ENCODE results near the gene METTL24.

The METTL24 gene, protein sequence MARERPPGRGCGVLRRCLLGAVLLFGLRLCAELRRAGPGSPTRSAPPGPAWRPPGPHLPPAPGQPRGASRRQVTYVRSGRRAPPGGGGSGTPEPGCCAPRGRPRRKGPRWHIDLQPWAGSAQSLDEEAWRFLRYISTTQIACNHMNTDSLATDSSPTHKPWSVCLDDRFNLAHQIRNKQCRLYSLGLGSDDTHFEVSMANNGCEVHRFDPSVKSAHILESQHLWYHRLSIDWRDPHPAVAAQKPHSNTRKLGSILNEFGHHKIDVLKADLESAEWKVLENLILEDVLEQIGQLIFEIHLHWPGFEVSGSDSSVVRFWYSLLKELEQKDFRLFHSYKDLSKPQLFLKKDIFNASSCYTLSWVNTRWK

DNA sequence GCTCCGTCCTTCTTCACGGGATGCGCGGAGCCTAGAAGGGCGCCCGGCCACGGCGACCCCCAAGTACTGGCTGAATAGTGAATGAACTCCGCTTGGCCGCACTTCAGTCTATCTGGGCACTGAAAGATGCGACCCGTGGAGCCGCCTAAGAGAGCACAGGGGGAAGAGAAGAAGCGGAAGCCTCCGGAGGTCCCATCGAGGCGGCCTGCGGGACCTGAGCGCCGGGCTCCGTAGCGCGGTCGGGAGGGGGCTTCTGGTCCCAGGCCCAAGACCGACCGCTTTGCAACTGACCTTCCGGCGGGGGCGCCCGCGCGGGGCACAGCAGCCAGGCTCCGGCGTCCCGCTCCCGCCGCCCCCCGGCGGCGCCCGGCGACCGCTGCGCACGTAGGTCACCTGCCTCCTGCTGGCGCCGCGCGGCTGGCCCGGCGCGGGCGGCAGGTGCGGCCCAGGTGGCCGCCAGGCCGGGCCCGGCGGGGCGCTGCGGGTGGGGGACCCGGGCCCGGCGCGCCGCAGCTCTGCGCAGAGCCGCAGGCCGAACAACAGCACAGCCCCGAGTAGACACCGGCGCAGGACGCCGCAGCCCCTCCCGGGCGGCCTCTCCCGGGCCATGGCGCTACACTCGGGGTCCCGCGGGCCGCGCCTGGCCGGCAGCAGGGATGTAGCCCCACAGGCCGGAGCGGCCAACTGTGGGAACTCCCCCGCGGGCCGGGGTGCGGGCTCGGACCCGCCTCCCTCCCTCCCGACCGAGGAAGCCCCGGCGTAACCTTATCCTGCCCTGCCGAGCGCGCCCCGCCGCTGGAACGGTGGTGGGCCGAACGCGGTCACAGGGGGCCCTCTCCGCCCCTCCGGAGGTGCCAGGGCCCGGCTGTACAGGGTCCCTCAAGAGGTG is at the start of gene METTL24:
TSS of gene METTL24 (minus strand) at position 686 of the 889 bp plus-strand sequence. CDS start at position 609, 77 bp downstream.
- DNase-seq: no peak

DNA sequence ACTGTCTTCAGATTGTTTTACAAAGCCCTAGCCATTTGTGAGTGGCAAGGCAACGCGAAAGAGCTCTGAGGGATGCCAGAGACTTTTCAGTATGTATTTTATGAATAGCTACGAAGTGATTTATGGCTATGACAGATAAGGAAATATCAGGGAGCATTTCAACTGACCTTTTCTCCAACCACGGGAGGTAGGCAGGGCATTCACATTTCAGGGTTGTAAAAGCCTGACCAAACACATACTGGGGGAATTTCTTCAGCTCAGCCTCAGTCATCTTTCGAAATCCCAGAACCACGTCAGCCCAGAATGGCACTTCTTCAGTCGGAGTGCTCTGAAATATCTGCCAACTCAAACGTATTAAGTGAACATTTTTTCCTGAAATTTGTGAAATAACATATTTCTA is 46.5 kb upstream of the METTL24 start:
- no peak for DNase-seq

DNA sequence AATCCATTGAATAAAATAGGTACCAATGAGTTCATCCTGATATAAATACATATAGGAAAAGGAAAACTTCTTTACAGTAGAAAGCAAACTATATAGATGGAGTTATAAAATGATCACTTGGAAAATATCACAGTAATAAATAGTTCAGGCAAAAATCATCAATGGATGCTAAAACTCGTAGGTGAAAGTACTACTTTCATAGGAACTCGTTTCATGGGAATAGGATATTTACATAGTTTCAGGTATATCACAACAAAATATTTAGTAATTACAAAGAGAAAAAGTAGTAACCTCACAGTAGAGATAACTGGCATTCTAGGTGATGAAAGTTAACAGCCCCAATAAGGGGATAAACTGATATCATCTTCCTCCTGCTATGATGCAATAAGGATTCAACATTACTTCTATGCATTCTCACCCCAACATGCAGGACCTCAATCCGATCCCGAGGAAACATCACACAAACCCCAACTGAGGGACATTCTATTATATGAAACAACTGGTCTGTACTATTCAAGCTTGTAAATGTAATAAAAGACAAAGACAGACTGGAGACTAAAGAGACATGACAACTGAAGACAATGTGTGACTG is 43.5 kb upstream of the METTL24 start:
- DNase-seq: no peak

DNA sequence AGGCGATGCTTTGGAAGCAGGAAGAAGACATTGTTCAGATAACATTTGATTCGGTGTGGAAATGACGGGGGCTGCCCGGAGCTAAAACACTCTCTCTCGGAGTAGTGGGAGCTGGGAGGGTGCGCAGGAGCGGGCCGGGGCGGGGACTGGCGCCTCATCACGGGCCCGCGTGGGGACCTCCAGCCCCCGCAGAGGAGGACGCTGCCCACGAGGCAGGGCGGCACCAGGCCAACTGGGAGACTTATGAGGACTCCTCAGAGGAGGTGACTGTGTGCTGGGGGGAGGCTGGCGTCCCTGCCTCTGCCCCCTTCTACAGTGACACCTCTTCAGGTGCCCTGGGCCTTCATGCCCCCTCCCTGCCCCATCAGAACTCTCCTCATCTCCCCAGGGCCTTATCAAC is 42.1 kb upstream of the METTL24 start:
- DNase-seq: no peak

DNA sequence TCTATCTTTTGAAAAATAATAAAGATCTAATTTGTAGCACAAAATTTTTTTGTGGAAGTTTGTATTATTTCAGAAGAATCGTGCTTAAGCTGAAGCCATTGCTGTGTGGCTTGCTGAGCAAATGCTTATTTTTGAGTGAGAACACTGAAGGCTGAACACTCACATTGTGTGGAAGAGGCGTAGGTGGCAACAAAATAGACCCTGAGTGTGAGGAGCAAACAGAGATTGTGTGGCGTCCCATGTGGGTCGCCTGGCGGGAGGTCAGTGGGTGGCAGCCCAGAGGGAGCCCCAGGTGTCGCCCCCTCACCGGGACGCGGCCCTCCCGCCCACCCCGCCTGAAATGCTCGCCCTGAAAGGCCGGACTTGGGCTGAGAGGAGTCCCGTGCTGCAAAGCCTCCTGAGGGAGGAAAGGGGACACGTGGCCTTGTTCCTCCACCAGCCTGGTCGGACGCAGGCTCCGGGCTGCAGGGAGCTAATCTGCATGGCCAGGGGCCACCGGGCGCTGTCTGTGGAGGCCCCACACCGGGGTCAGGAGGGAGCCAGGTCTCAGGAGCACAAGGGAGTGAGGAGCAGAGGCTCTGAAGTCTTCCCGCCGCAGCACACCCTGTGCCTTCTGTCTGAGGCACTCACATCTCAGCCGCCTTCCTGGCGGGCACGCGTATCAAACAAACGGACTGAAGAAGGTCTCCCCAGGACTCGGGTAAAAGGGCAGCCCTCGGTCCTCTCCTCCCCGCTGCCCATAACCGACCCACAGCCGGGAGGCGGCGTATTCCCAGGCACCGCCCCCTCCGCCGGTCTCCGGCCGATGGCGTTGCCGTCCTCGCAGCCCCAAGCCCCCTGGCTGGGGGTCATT is 41.3 kb upstream of the METTL24 start:
- no peak for DNase-seq

DNA sequence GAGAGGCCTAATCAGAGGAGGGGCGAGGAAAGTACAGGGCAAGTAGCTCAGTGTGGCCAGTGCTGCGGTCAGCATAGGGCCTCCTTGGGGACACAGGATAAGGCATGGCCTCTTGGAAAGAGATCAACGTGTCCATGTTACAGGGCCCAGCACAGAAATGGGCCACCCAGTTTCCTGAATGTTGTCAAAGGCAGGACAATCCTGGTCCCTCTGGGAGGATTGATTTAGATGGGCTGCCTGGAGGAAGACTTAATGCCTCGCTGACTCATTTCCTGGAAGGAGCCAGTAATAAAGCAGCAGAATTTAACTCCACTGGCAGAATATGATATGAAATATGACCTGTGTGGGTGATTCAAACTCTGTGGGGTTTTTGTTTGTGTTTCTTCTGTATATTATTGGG is 40.6 kb upstream of the METTL24 start:
- no peak for DNase-seq

DNA sequence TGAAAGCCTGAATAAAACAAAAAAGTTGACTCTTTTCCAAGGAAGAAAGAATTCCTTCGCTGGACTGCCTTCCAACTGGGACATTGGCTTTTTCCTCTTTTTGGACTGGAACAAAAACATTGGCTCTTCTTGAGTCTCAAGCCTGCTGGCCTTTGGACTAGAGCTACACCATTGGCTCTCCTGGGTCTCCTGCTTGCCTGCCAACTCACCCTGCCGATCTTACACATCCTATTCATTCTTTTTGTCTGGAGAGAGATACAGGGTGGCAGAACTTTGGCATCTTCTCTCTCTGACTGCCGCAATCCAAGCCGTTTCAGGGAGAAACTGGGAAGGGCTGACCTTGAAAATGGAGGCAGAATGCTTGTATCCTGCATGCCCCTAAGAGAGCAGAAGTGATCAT is 37.1 kb upstream of the METTL24 start:
- DNase-seq: no peak

DNA sequence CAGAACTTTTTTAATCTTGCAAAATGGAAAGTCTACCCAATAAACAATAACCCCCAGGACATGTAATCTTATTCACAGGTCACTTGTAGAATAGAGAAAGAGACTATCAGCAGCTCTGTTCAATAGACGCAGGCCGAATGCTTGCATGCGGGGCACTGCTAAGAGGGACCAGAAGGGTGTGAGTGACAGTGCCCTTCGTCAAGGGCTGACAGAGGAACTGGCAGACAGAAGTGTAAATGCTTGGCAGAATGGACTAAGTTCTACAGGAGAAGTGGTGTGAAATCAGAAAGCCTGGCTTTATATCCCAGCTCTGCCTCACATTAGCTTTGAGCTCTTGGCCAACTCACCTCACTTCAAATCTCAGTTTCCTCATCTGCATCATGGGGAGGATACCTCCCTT is 36.3 kb upstream of the METTL24 start:
- DNase-seq: no peak

DNA sequence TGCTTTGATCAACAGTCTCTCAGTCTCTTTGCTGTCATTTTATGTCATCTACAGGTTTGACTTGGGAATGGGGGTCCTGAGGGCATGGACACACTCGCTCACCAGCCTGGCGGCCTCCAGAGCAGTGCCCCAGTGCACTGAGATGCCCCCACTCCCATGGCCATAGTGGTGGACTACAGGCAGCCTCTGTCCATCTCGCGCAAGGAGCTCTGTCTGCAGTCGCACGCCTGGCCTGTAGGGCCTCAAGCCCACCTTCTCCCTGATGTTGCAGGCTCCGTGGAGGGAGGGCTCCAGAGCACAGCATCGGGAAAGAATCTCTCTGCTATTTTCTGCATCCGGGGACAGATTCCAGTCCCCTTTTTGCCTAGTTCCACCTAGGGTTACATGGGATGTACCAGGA is 34.6 kb upstream of the METTL24 start:
- DNase-seq: no peak

DNA sequence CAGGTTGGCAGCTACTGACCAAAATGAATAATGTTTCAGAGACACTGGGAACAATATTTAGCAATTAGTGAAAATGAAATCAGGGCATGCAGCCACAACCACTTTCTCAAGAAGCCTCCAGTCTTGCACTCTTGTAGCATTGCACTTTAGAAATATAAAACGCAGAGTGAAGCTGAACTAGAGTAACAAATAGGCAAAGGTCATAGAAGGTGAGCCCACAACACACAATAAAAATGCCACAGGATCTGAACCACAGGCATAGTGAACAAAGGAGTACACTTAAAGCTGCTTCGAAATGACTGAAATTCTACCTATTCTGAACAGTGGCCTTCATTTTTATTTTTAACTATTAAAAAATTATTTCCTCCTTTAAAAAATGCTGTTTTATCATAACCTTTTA is 32.3 kb upstream of the METTL24 start:
- DNase-seq: no peak

DNA sequence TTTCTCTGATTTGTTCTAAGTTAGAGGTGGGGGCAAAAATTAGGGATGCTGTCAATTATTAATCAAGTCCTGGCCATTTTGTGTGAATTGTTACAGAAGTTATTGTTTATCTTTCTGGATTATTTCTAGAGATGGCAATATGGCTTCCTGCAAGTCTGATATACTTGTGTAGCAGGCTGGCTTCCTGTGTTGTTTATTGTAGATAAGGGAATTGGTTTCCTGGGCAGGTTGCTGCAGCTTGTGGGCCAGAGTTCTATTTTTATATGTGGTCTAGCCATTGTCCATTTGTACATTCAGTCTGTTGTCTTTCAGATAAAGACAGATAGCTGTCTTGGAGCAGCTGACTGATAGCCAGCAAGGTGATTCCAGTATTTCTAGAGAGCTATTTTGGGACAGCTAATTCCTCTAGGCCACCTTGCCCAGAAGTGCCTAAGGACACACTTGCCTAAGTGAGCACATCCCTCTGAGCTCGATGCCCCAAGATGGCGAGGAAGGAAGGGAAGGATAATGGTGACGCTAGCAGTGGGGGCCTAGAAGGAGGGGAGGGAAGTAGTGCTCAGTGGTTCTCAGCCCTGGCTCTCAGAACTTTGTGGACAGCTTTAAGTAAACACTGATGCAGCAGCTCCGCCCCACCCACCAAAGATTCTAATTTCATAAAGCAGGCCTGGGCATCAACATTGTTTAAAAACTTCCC is 31.7 kb upstream of the METTL24 start:
- no peak for DNase-seq

DNA sequence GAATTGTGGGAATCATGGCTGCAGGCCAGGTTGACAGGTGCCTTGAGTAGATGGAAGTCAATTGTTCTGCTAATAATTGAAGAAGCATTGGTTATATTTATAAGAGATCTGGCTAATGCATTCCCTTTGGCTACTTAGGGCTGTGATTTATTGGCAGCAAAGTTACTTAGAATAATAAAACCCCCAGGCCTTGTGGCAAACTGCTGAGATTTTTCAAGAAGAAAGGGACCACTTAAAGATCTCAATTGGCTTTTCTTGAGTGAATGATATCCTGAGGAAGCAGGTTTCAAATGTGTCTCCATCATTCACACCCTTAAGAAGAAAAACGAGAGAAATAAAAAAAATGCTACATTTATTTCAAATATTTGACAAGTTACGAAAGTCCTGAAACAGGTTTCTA is 29.8 kb upstream of the METTL24 start:
- no peak for DNase-seq

DNA sequence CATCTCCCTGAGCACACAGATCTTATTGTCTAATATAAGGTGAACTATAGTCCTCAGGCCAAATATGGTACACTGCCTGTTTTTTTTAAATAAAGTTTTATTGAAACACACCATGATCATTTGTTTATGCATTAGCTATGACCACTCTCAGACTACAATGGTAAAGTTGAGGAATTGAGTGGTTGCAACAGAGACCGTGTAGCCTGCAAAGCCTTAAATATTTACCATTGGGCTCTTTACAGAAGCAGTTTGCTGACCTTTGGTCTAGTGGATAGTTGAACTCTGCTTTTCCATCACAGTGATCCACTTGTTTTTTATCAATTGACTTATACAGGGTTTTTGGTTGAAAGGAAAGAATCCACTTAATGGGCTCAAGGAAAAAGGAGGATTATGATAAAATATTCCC is 27.3 kb upstream of the METTL24 start:
- no peak for DNase-seq

DNA sequence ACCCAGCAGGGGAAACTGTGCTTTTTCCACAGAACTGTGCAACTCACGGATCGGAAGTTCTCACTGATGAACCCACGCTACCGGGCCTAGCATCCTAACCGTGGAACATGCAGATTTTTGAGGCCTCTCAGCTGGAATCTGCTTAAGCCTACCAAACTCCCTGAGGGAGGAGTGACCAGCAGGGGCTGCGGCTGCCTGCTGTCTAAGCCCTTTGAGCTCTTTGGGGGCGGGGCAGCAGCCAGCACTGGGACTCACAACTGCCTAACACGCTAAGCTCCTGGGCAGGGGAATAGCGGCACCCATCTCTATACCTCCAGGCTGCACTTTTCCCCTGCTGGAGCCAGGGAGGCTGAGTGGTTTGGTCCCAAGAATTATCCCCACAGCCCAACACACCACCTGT is 20.4 kb upstream of the METTL24 start:
- no peak for DNase-seq

DNA sequence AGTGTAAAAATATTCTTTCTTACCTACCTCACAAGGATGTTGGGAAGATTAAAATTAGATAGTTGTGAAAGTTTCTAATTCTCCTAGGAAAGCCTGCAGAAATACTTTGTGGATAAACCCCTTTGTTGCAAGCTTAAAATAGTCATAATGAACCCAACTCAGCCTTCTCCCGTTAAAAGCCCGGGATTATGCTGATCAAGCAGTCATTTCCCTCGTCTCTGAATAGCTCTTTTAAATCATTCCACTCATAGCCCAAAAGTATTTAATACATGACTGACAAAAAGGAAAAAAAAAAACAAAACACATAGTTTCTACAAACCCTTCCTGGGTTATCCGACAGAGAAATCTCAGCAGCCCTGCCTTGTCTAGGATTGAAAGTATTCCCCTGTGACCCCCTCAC is 10.9 kb upstream of the METTL24 start:
- no peak for DNase-seq

DNA sequence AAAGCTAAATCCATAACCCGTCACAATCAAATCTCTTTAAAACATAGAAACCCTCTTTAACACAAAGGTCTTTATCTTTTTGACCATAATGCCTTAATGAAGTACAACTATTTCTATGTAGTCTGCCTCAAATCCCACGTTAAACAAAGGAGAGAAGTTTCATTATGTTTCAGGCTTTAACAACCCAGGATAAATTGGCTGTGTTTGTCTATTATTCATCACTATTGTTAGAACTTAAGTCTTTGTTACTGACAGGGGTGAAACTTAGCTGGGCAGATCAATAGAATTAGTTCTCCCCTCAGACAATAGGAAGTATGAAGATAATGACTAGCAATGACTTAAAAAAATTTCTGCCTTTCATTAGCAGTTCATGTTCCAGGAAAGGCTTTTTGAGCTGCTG is 10.1 kb upstream of the METTL24 start:
- DNase-seq: no peak

DNA sequence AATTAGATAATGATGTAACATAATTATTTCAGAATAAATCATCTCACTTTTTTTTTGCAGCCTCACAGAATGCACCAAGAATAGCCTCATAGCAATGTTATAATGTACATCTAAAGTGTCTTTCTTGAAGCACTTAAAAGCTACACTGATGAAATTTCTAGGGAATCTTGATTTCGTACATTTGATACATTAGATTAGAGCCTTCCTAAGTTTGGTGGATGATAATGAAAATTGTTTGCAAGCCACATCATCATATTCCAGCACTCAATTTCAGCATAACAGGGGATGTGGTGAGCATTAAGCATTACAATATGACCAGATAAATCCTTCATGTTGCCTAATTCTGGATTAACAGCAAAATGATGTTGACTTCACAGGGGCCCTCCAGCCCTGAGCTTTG is 9.7 kb upstream of the METTL24 start:
- no peak for DNase-seq

DNA sequence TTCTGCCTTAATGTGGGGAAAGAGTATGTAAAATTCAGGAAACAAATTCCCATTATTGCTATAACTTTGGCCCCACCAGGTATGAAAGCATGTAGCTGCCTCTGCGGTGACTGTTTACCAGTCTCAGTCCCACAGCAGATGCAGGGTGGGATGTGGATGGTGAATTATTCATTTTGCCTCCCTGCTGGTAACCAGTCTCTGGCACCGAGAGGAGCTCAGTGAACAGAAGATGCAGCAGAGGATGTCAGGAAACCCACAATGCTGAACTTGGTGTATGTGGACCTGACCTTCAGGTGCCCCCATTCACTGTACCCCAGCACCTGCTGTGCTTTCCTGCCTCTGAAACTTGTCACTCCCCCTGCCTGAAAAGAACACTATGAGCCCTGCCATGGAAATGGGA is 8.8 kb upstream of the METTL24 start:
- no peak for DNase-seq

DNA sequence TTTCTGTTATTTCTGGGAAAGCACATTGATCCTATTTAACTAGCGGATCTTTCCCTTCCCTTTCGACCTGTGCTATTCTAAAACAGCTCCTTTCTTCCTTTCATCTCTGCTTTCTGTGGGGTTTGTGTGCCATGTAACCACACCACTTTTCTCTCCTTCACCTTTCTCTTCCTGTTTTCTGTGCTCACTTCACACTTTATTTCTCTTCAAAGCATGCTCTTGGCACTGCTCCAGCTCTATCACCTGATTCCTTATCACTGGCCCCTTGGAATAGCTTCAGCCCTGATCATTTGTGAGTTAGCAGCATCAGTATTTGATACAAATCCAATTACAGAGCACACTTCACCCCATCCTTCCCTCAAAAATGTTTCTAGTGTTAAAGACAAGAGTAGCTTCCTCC is 8.1 kb upstream of the METTL24 start:
- no peak for DNase-seq

DNA sequence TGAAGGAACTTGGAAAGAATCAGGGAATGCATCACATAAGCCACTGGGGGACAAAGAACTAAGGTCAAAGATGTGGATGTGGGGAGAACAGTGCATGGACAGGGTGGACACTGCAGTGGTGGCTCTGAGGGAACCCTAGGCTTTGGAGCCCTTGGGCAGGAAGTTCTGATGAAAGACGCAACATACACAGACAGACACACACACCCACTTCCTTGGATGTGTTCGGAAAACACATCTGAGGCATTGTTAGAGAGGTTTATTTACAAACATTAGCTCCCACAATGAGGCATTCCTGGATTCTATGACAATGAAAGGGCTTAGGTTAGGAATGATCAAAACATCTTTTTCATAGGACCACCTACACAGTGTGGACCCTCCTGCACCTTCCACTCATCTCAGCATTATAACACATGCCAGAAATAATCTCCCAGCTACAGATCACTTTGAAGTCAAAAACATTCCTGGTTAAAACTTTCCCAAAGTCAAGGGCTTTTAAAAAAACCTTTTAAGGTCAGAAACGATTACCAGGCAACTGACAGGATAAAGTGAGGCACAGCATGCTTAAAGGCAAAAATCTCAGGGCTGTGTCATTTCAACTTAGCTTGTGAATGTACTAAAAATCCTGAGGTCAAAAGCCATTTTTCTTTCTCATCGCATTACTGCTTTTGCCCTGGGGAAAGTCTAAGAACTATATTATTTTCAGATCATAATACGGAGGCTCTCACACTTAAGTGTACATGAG is 6.4 kb upstream of the METTL24 start:
- no peak for DNase-seq

DNA sequence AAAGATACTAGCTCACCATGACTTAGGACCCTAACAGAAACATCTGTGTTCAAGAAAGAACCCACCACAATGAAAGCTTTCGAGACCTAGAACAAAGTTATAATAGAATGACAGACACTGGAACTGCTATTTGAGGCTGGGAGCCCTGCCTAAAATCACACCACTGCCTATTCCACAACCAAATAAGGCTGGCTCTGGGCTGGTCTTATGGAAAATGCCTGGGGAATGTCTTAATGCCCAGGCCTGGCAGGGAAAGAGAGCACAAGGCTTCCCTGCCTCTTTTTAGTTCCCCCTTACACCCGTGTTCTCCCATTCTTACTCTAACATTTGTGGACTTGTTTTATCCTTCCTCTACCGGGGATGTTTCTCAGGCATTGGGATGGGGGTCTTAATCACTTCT is 5.6 kb upstream of the METTL24 start:
- no peak for DNase-seq

DNA sequence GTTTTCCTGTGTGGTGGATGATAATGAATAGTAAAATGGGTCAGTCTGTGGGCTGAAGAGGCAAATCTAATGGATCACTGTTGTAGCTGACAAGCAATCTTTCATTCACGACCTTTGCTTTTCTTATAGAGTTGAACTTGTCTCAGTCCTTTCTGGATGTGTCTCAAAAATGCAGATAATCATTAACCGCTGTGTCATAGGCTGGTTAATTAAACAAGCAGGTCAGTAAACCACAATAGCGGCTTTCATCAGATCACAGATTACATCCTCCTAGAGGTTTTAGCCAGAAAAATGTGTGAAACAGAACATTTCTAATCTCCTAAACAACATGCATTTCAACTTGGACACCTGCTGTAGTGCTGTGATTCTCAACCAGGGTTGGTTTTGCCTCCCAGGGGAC is 2.5 kb upstream of the METTL24 start:
- no peak for DNase-seq

Measured in NCI-H1092 (cell line).